Measurements from ENCODE around the gene UBE2I.

GRCh38 chr16:1275791-1276579, 33.5 kb upstream of the UBE2I start:
- TF ChIP-seq CTCF (IDR thresholded peaks at IDR 0.05) (no peak), POLR2AphosphoS5 (IDR thresholded peaks at IDR 0.05) (no peak), POLR2A (IDR thresholded peaks at IDR 0.05) (no peak)

Measured in prostate gland (tissue), 2 donors.